Brain pericyte (primary cell): ENCODE results near the gene LNPEP.
"Not testable (repeated sequence)": the region's sequence is repeated elsewhere in the genome, so short reads cannot be mapped to it uniquely, and the experiment has no call there.

Experiments used
- DNase-seq: peaks from one replicate; pipeline ENCODE4 v3.0.0-alpha.2; 2012; ENCODE audit warnings: low read depth, low spot score

The LNPEP gene

GRCh38 chr5:97063251-97063650, 127.4 kb downstream of the LNPEP start:
- DNase-seq, result no peak

- DNase-seq, result no peak
Observed at GRCh38 chr5:97065475-97065874, 129.6 kb downstream of the LNPEP start.

- no peak for DNase-seq
Observed at GRCh38 chr5:97067296-97067850, 131.5 kb downstream of the LNPEP start.

GRCh38 chr5:97070234-97070633, 134.4 kb downstream of the LNPEP start:
- DNase-seq, result no peak

- DNase-seq, result no peak
Observed at GRCh38 chr5:97071101-97071500, 135.2 kb downstream of the LNPEP start.

GRCh38 chr5:97071993-97072392, 136.1 kb downstream of the LNPEP start:
- no peak for DNase-seq

- no peak for DNase-seq
Observed at GRCh38 chr5:97072696-97073095, 136.8 kb downstream of the LNPEP start.

- DNase-seq, result no peak
Observed at GRCh38 chr5:97073420-97073819, 137.5 kb downstream of the LNPEP start.

GRCh38 chr5:97074859-97075489, 139.1 kb downstream of the LNPEP start:
- DNase-seq, result no peak

GRCh38 chr5:97075649-97076048, 139.8 kb downstream of the LNPEP start:
- no peak for DNase-seq

- DNase-seq, result no peak
Observed at GRCh38 chr5:97076098-97076497, 140.2 kb downstream of the LNPEP start.

- DNase-seq, result no peak
Observed at GRCh38 chr5:97077246-97077645, 141.4 kb downstream of the LNPEP start.

GRCh38 chr5:97078958-97079743, 143.3 kb downstream of the LNPEP start:
- DNase-seq, result no peak

- not testable (repeated sequence) for DNase-seq
Observed at GRCh38 chr5:97084782-97085458, 149.0 kb downstream of the LNPEP start.

GRCh38 chr5:97085459-97086181, 149.7 kb downstream of the LNPEP start:
- DNase-seq, result no peak
